ENCODE data around the gene FXR2.
A peak's percentile ranks its signal among the peaks of the same experiment; 100 is the strongest.

Gene FXR2

DNA sequence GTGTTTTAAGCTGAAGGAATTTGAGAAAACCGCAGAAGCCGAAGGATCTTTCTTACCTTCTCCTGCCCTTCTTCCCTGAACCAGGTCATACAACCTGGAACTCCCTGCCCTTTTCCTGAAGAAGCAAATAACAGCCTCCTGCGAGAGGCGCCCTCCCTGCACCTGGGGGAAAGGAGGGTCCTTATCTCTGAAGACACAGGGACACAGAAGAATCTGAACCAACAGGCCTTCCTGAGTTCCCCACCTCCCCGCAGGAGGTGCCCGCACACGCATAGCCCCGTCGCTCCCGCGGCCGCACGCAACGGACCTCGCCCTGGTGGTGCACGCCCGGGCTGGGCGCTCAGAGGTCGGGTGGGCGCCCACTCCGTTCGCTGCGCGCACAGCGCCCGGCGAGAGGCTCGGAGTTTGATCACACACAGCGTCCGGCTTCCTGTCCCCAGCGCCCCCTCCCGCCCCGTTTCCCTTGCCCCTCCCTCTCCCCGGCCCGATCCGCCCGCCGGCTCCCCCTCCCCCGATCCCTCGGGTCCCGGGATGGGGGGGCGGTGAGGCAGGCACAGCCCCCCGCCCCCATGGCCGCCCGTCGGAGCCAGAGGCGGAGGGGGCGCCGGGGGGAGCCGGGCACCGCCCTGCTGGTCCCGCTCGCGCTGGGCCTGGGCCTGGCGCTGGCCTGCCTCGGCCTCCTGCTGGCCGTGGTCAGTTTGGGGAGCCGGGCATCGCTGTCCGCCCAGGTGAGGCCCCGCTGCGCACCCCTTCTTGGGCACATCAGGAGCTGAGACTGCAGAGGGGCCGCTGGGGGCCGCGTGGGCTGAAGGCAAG, 65.9 kb downstream of the FXR2 start, which contains the start of gene TNFSF12:
TNFSF12 (plus strand) TSS at position 474 of the 816 bp plus-strand sequence; CDS start at position 570, 96 bp downstream.
- DNase-seq (ENCODE audit: low read depth), result peak; percentile 32

DNA sequence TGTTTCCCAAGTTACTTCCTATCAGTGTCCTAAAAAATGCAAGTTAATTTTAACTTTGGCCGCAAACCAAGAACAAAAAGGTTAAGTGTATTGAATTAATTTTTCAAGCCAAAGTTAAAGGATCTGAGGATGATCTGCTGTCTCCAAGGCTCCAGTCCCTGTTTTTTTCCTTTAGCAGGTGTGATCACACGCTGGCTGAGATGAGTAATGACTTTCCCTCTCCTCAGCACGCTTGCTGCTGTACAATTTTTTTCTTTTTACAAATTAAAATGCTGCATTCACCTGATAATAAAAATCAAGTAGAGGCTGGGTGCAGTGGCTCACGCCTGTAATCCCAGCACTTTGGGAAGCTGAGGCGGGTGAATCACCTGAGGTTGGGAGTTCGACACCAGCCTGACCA, 69.8 kb downstream of the FXR2 start:
- no peak for DNase-seq (ENCODE audit: low read depth)

Measured in fibroblast of gingiva (primary cell).